ENCODE data around the gene SH3PXD2B. TPM values are rescaled to one million over a fixed set of nuclear protein-coding genes. Genes with fewer than 3 reads are reported as not detected.

The SH3PXD2B gene
- total and polyA plus RNA-seq, 2 of the 13 experiments (the other 11 are each of a cell fraction or from before 2014, with no cell fraction given) = 3.4 to 4.6 TPM

- POLR2A ChIA-PET = interaction anchor here (1.6 kb wide), 1 partner anchor 31 kb away, joined by 11 read pairs; no protein-coding TSS in a partner anchor
- peak; percentile 93 for FAIRE-seq
- peak overlapping the region; percentile 47 for H3K27ac ChIP-seq (ENCODE audit: extremely low read length, insufficient read depth, low read length)
- no peak for TF ChIP-seq MTF2 (CRISPR knock-in tag; IDR thresholded peaks at IDR 0.05; ENCODE audit: borderline replicate concordance)
- no peak for TF ChIP-seq ZNF530 (CRISPR knock-in tag; IDR thresholded peaks at IDR 0.05; ENCODE audit: low read depth)
- no peak for TF ChIP-seq SRSF9 (IDR thresholded peaks at IDR 0.05; ENCODE audit: borderline replicate concordance, insufficient read depth, low read depth, low read length, poor library complexity, severe bottlenecking)
- no peak for TF ChIP-seq KDM5A (IDR thresholded peaks at IDR 0.05; ENCODE audit: borderline replicate concordance, low read length)
- no peak for TF ChIP-seq NRL (CRISPR knock-in tag; IDR thresholded peaks at IDR 0.05; ENCODE audit: borderline replicate concordance)
- TF ChIP-seq ZNF136 (CRISPR knock-in tag; IDR thresholded peaks at IDR 0.05; ENCODE audit: low read depth) = no peak
- no peak for TF ChIP-seq ZBTB42 (CRISPR knock-in tag; IDR thresholded peaks at IDR 0.05)
- TF ChIP-seq YEATS4 (CRISPR knock-in tag; IDR thresholded peaks at IDR 0.05; ENCODE audit: borderline replicate concordance) = no peak
- 0 out of 2 replicates have a peak, but pooled peaks have one; percentile 28 for TF ChIP-seq ZFX (CRISPR knock-in tag; IDR thresholded peaks at IDR 0.05; ENCODE audit: low read depth)
- TF ChIP-seq TMF1 (CRISPR knock-in tag; IDR thresholded peaks at IDR 0.05; ENCODE audit: low read depth) = no peak
- TF ChIP-seq TBL1XR1 (IDR thresholded peaks at IDR 0.05; ENCODE audit: borderline replicate concordance, low read length, partially characterized antibody) = no peak
- peak; percentile 65; the same call in 1 of the 2 replicates for TF ChIP-seq ZNF609 (CRISPR knock-in tag; IDR thresholded peaks at IDR 0.05; ENCODE audit: borderline replicate concordance)
- TF ChIP-seq ZBTB33 (CRISPR knock-in tag; IDR thresholded peaks at IDR 0.05) = no peak
- no peak for TF ChIP-seq THYN1 (CRISPR knock-in tag; IDR thresholded peaks at IDR 0.05; ENCODE audit: borderline replicate concordance, low read depth)
- TF ChIP-seq ZSCAN22 (CRISPR knock-in tag; IDR thresholded peaks at IDR 0.05) = 0 out of 2 replicates have a peak, but pooled peaks have one; percentile 39
- TF ChIP-seq SIN3B (IDR thresholded peaks at IDR 0.05; ENCODE audit: low read length) = no peak
Observed at GRCh38 chr5:172383191-172383802, 71.0 kb downstream of the SH3PXD2B start.

More at GRCh38 chr5:172383191-172383802, 71.0 kb downstream of the SH3PXD2B start:
- Histone ChIP-seq H3K27me3 (ENCODE audit: control insufficient read depth in 1 of 2, insufficient read depth in 2 of 2, low read length in 2 of 2) (no peaks in the 10 kb centered on the region), H3K4me2 (ENCODE audit: low read depth, low read length) (peak overlapping the region; percentile 33; the same call in 1 of the 2 replicates), H3K9me3 (ENCODE audit: low read length) (no peaks in the 10 kb centered on the region), H2AFZ (ENCODE audit: low read length) (no peak overlapping the region), H3K79me2 (ENCODE audit: insufficient read depth, low read length) (no peaks in the 10 kb centered on the region), H3K4me3 (replicated peaks in 1 of 3; ENCODE audit: insufficient read depth in 1 of 3, low read depth in 2 of 3, low read length in 3 of 3) (no peak overlapping the region), H4K20me1 (ENCODE audit: insufficient read depth, low read length) (no peaks in the 10 kb centered on the region; the same call in 1 of the 2 replicates), H3K9ac (ENCODE audit: insufficient read depth, low read depth, low read length) (no peak overlapping the region), H3K36me3 (replicated peaks in 1 of 2; ENCODE audit: control insufficient read depth in 1 of 2, insufficient read depth in 2 of 2, low read length in 2 of 2) (peaks cover 0 to 4% of the 10 kb centered on the region in 2 experiments; a peak in 2 of 5 replicates), H3K4me1 (ENCODE audit: insufficient read depth, low read length) (peaks cover 29% of the 10 kb centered on the region)
- ATAC-seq (peak; percentile 95), DNase-seq (ENCODE audit: low spot score) (peak; percentile 92)
- intact Hi-C loops (cut with micrococcal nuclease; ENCODE audit: unreplicated experiment) (loop anchor here (1.0 kb wide), 1 partner anchor 32 kb away; no protein-coding TSS in a partner anchor), in situ Hi-C loops (cut with HindIII; ENCODE audit: extremely low pct_ligation_motif_present, low pct_unique_long_range_greater_than_20kb) (no loop called here)
- WGBS (ENCODE audit: low lambda C conversion rate) = 3% methylated on average over 6 of the region's 6 CpGs
- no TSS peak for BruUV-seq (replicated peaks)
- CTCF ChIA-PET (ENCODE audit: low intra/inter-chr PET ratio, low total read pairs) = no interaction called here
